ENCODE results near the gene SLC38A9. TPM values are rescaled to one million over a fixed set of nuclear protein-coding genes. Genes with fewer than 3 reads are reported as not detected.
A peak's percentile ranks its signal among the peaks of the same experiment; 100 is the strongest.

SLC38A9 gene
- polyA plus RNA-seq, 1 of the 3 experiments (the other 2 are of a cell fraction): 6.9 TPM

- DNase-seq: peak; percentile 43
- Histone ChIP-seq H3K4me2 (peak overlapping the region; percentile 66), H3K27ac (ENCODE audit: low read depth in 2 of 2, low read length in 1 of 2) (peak overlapping the region; percentile 86 to 90), H3K9me2 (no peaks in the 10 kb centered on the region), H3K4me3 (ENCODE audit: low read depth in 2 of 2, low read length in 1 of 2) (no peak overlapping the region), H4K20me1 (ENCODE audit: insufficient read depth) (no peaks in the 10 kb centered on the region), H2AFZ (ENCODE audit: low read depth) (peak overlapping the region; percentile 77), H3K79me2 (ENCODE audit: insufficient read depth) (no peaks in the 10 kb centered on the region), H3K36me3 (replicated peaks in 1 of 2; ENCODE audit: control insufficient read depth in 1 of 2, insufficient read depth in 2 of 2, low read length in 1 of 2) (no peaks in the 10 kb centered on the region), H3K9me3 (no peaks in the 10 kb centered on the region), H3F3A (replicated peaks; ENCODE audit: insufficient read depth) (peaks cover 72% of the 10 kb centered on the region), H3K27me3 (ENCODE audit: insufficient read depth) (no peaks in the 10 kb centered on the region), H3K9ac (peak overlapping the region; percentile 62; the same call in 1 of the 2 replicates), H3K4me1 (ENCODE audit: control insufficient read depth in 1 of 2, insufficient read depth in 2 of 2, low read depth in 1 of 2, low read length in 1 of 2) (peaks cover 26 to 67% of the 10 kb centered on the region in 2 experiments)
- POLR2A ChIA-PET: no interaction called here
- 22% methylated on average over 6 of the region's 6 CpGs for WGBS (ENCODE audit: low lambda C conversion rate)
- CTCF ChIA-PET: no interaction called here
- TF ChIP-seq ZBTB33 (IDR thresholded peaks at IDR 0.05; ENCODE audit: borderline replicate concordance, low read depth) (no peak), RXRA (IDR thresholded peaks at IDR 0.05; ENCODE audit: borderline replicate concordance, low read depth) (peak; percentile 31; the same call in 1 of the 2 replicates), IRF3 (IDR thresholded peaks at IDR 0.05; ENCODE audit: low read depth, low read length) (no peak), MEF2A (IDR thresholded peaks at IDR 0.05; ENCODE audit: borderline replicate concordance, low read depth) (peak; percentile 55; the same call in 1 of the 2 replicates), YY1 (IDR thresholded peaks at IDR 0.05; ENCODE audit: low read depth) (no peak), RAD21 (IDR thresholded peaks at IDR 0.05; ENCODE audit: low read length) (peak; percentile 33), EZH2phosphoT487 (IDR thresholded peaks at IDR 0.05; ENCODE audit: borderline replicate concordance, low read depth) (no peak), FOSL2 (IDR thresholded peaks at IDR 0.05; ENCODE audit: borderline replicate concordance, low read depth) (no peak; the same call in 1 of the 2 replicates), USF1 (IDR thresholded peaks at IDR 0.05; ENCODE audit: borderline replicate concordance, low read depth) (peak; percentile 41; the same call in 1 of the 2 replicates), EP300 (IDR thresholded peaks at IDR 0.05; ENCODE audit: borderline replicate concordance in 1 of 2, low read depth in 1 of 2, low read length in 1 of 2) (peak; percentile 49 to 63; a peak in 2 of 4 replicates), FOXJ3 (CRISPR knock-in tag; IDR thresholded peaks at IDR 0.05) (no peak), TEAD4 (IDR thresholded peaks at IDR 0.05; ENCODE audit: borderline replicate concordance, insufficient read depth) (no peak), GABPA (IDR thresholded peaks at IDR 0.05; ENCODE audit: low read depth) (no peak), JUND (IDR thresholded peaks at IDR 0.05) (peak; percentile 49), POLR2AphosphoS5 (IDR thresholded peaks at IDR 0.05; ENCODE audit: low read depth, low read length) (peak; percentile 62; the same call in 1 of the 2 replicates), NRF1 (IDR thresholded peaks at IDR 0.05; ENCODE audit: low read depth, low read length) (no peak), CHD2 (IDR thresholded peaks at IDR 0.05; ENCODE audit: low read length, partially characterized antibody) (no peak), MAX (IDR thresholded peaks at IDR 0.05; ENCODE audit: low read depth) (peak; percentile 62; the same call in 1 of the 2 replicates), TAF1 (IDR thresholded peaks at IDR 0.05; ENCODE audit: borderline replicate concordance, low read depth, low read length) (no peak), TCF12 (IDR thresholded peaks at IDR 0.05) (peak; percentile 92), GATA2 (CRISPR knock-in tag; IDR thresholded peaks at IDR 0.05) (peak; percentile 66), SMC3 (IDR thresholded peaks at IDR 0.05; ENCODE audit: low read depth, low read length) (no peak), RFX5 (IDR thresholded peaks at IDR 0.05; ENCODE audit: low read length) (no peak), PBX3 (IDR thresholded peaks at IDR 0.05) (peak; percentile 64), ELF1 (IDR thresholded peaks at IDR 0.05) (no peak), RCOR1 (IDR thresholded peaks at IDR 0.05; ENCODE audit: low read length) (peak; percentile 8; the same call in 1 of the 2 replicates), CTCF (IDR thresholded peaks at IDR 0.05) (no peak), NFIC (IDR thresholded peaks at IDR 0.05; ENCODE audit: borderline replicate concordance) (peak; percentile 51; the same call in 1 of the 2 replicates)
Measured at GRCh38 chr5:55600497-55601203, 111.5 kb downstream of the SLC38A9 start.
